Measurements from ENCODE around the gene KNOP1.

DNA sequence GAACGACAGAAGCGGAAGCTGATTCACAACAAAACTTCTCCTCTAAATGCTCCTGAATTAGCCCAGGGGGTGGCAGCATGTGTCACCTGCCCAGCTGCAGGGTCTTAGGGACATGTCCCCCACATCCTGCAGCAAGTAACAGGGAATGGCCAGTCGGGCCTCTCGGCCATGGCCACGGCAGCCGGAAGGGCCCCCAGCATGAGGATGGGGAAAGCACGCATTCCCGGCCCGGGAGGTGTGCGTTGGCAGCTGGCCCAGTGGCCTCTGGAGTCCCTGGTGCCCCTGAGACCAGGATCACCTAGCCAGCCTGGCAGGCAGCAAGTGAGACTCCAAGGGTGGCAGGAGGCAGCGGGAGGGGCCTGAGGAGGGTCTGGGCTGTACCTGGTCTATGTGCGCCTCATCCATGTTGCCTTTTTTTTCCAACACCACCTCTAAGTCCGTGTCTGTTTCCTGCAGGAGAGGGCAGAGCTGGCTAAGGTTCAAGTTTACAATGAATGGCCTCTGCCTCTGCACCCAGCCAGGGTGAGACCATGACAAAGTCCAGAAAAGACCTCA is 7.0 kb downstream of the KNOP1 start:
- TF ChIP-seq, protein P1, sequence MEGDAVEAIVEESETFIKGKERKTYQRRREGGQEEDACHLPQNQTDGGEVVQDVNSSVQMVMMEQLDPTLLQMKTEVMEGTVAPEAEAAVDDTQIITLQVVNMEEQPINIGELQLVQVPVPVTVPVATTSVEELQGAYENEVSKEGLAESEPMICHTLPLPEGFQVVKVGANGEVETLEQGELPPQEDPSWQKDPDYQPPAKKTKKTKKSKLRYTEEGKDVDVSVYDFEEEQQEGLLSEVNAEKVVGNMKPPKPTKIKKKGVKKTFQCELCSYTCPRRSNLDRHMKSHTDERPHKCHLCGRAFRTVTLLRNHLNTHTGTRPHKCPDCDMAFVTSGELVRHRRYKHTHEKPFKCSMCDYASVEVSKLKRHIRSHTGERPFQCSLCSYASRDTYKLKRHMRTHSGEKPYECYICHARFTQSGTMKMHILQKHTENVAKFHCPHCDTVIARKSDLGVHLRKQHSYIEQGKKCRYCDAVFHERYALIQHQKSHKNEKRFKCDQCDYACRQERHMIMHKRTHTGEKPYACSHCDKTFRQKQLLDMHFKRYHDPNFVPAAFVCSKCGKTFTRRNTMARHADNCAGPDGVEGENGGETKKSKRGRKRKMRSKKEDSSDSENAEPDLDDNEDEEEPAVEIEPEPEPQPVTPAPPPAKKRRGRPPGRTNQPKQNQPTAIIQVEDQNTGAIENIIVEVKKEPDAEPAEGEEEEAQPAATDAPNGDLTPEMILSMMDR (IDR thresholded peaks at IDR 0.05; ENCODE audit: low read depth, low read length, poor library complexity, severe bottlenecking) = no peak
- no peak for TF ChIP-seq EZH2phosphoT487 (IDR thresholded peaks at IDR 0.05; ENCODE audit: borderline replicate concordance, low read length)

All from DOHH2 (cell line).